Liver (tissue), 9 donors: ENCODE measurements around the gene LRRC45. TPM values are rescaled to one million over a fixed set of nuclear protein-coding genes. Genes with fewer than 3 reads are reported as not detected.

Experiments
- DNase-seq: peaks from one replicate; pipeline ENCODE4 v3.0.0-alpha.2; 2017; ENCODE audit warnings: low spot score
- H3K27ac ChIP-seq, 2 donors: one replicate each; pipeline ENCODE4 v1.7.0; 2013; ENCODE audit warnings: inconsistent platforms in 2 of 2, low read length in 2 of 2, control low read depth in 1 of 2, low read depth in 1 of 2, mild to moderate bottlenecking in 1 of 2
- H3K27me3 ChIP-seq, 4 donors: one replicate each; pipeline versions ENCODE4 v1.6.1 to v1.7.0; 2013; ENCODE audit warnings: low read length in 3 of 4, inconsistent platforms in 1 of 4, mild to moderate bottlenecking in 1 of 4, moderate library complexity in 1 of 4; ENCODE audit not compliant: control insufficient read depth in 4 of 4, insufficient read depth in 4 of 4
- H3K36me3 ChIP-seq, 4 donors: one replicate each; pipeline versions ENCODE4 v1.6.1 to v1.7.0; 2013; ENCODE audit warnings: low read length in 3 of 4, mild to moderate bottlenecking in 3 of 4, low read depth in 1 of 4, moderate library complexity in 1 of 4; ENCODE audit not compliant: control insufficient read depth in 4 of 4, insufficient read depth in 3 of 4
- H3K4me1 ChIP-seq, 4 donors: one replicate each; pipeline versions ENCODE4 v1.6.1 to v1.7.0; 2013; ENCODE audit warnings: low read length in 3 of 4, mild to moderate bottlenecking in 3 of 4, moderate library complexity in 1 of 4; ENCODE audit not compliant: control insufficient read depth in 4 of 4, insufficient read depth in 4 of 4
- H3K4me3 ChIP-seq, 3 donors: one replicate each; pipeline versions ENCODE4 v1.6.1 to v1.7.0; 2013; ENCODE audit warnings: low read length in 3 of 3, control low read depth in 1 of 3, low read depth in 1 of 3, mild to moderate bottlenecking in 1 of 3
- H3K9ac ChIP-seq, 2 donors: one replicate each; pipeline ENCODE4 v1.7.0; 2013; ENCODE audit warnings: low read length in 2 of 2, mild to moderate bottlenecking in 2 of 2, moderate library complexity in 2 of 2, control low read depth in 1 of 2, low read depth in 1 of 2
- H3K9me3 ChIP-seq, 4 donors: one replicate each; pipeline versions ENCODE4 v1.6.1 to v1.7.0; 2013; ENCODE audit warnings: low read length in 3 of 4; ENCODE audit not compliant: control insufficient read depth in 4 of 4
- ATF3 ChIP-seq: IDR thresholded peaks from 2 replicates; pipeline ENCODE4 v1.6.1; 2016; ENCODE audit warnings: antibody characterized with exemption
- CTCF ChIP-seq: fragments of 150-350 bp; IDR thresholded peaks from 2 replicates; pipeline ENCODE4 v1.5.1; 2017; ENCODE audit warnings: improper control_type of control experiment, low read depth, low read length; ENCODE audit not compliant: missing input control
- EGR1 ChIP-seq, 2 donors: IDR thresholded peaks; 2 replicates each; pipeline ENCODE4 v1.6.1; 2016 to 2018; ENCODE audit warnings: antibody characterized with exemption in 2 of 2, low read depth in 2 of 2
- FOXA1 ChIP-seq: IDR thresholded peaks from 2 replicates; pipeline ENCODE4 v1.6.1; 2016; ENCODE audit warnings: antibody characterized with exemption
- FOXA2 ChIP-seq: IDR thresholded peaks from 2 replicates; pipeline ENCODE4 v1.6.1; 2016; ENCODE audit warnings: antibody characterized with exemption
- GABPA ChIP-seq, 2 donors: IDR thresholded peaks in 1 of 2; conservative IDR thresholded peaks in 1 of 2; 2 replicates each; pipeline ENCODE4 v1.6.1; 2016; ENCODE audit warnings: antibody characterized with exemption in 2 of 2, mild to moderate bottlenecking in 1 of 2, moderate library complexity in 1 of 2
- HNF4A ChIP-seq, 2 donors: conservative IDR thresholded peaks; 2 replicates each; pipeline ENCODE4 v1.6.1; 2016; ENCODE audit warnings: antibody characterized with exemption in 2 of 2, mild to moderate bottlenecking in 2 of 2
- HNF4G ChIP-seq: IDR thresholded peaks from 2 replicates; pipeline ENCODE4 v1.6.1; 2016; ENCODE audit warnings: antibody characterized with exemption
- JUND ChIP-seq, 2 donors: IDR thresholded peaks; 2 replicates each; pipeline ENCODE4 v1.6.1; 2016; ENCODE audit warnings: antibody characterized with exemption in 2 of 2
- MAX ChIP-seq: IDR thresholded peaks from 2 replicates; pipeline ENCODE4 v1.6.1; 2016; ENCODE audit warnings: antibody characterized with exemption
- NR2F2 ChIP-seq: IDR thresholded peaks from 2 replicates; pipeline ENCODE4 v1.6.1; 2016; ENCODE audit warnings: antibody characterized with exemption
- RAD21 ChIP-seq, 2 donors: IDR thresholded peaks; 2 replicates each; pipeline ENCODE4 v1.6.1; 2016; ENCODE audit warnings: antibody characterized with exemption in 2 of 2, mild to moderate bottlenecking in 2 of 2
- REST ChIP-seq: IDR thresholded peaks from 2 replicates; pipeline ENCODE4 v1.6.1; 2016; ENCODE audit warnings: antibody characterized with exemption, mild to moderate bottlenecking
- RXRA ChIP-seq, 2 donors: IDR thresholded peaks; 2 replicates each; pipeline ENCODE4 v1.6.1; 2017 to 2018; ENCODE audit warnings: antibody characterized with exemption in 2 of 2, mild to moderate bottlenecking in 1 of 2
- SP1 ChIP-seq: IDR thresholded peaks from 2 replicates; pipeline ENCODE4 v1.6.1; 2018; ENCODE audit warnings: antibody characterized with exemption, mild to moderate bottlenecking
- TAF1 ChIP-seq: conservative IDR thresholded peaks from 2 replicates; pipeline ENCODE4 v1.6.1; 2016; ENCODE audit warnings: antibody characterized with exemption, mild to moderate bottlenecking
- YY1 ChIP-seq: IDR thresholded peaks from 2 replicates; pipeline ENCODE4 v1.6.1; 2016; ENCODE audit warnings: antibody characterized with exemption, mild to moderate bottlenecking
- WGBS: extraction: QIAGEN DNeasy Blood & Tissue Kit; methylation state at CpG from one replicate; pipeline ENCODE4 v1.1.7; 2013; 5-methylcytosine and 5-hydroxymethylcytosine counted together
- polyA plus RNA-seq, 2 donors: library from polyadenylated mRNA; stranded (reverse) in 1 of 2; unstranded in 1 of 2; fragments of 200-250 nt in 1 of 2; fragments of >200 nt in 1 of 2; fragmentation: Nextera tagmentation in 1 of 2; extraction: Ambion mirVana in 1 of 2; gene quantifications; one replicate each; pipeline versions ENCODE4 v1.2.1 to v1.2.3, GENCODE V29; 2013 to 2015
- total RNA-seq, 2 donors: library from RNA; depleted of rRNA; stranded (reverse); fragments of >200 nt; gene quantifications; one replicate each; pipeline ENCODE4 v1.2.3, GENCODE V29; 2014
- donor health status: healthy.
- donor health status: healthy.
- donor health status: healthy.
- donor health status: healthy.
- donor health status: healthy.

Gene LRRC45
- total and polyA plus RNA-seq, 4 donors: 4.0 to 14.1 (median 7.0) TPM

- TF ChIP-seq GABPA (IDR thresholded peaks at IDR 0.05 in 1 of 2, conservative IDR thresholded peaks at IDR 0.05 in 1 of 2): no peak
- TF ChIP-seq RAD21 (IDR thresholded peaks at IDR 0.05): no peak
Observed at GRCh38 chr17:82021900-82022309, 1.2 kb upstream of the LRRC45 start (continued).

- Histone ChIP-seq H3K27ac (peak within 1 kb of the TSS; percentile 60 to 61), H3K4me1 (peaks cover 18 to 68% (median 44%) of the 10 kb centered on the region in 4 donors), H3K9ac (peak within 1 kb of the TSS; percentile 67 to 70), H3K27me3 (no peaks in the 10 kb centered on the region), H3K9me3 (no peaks in the 10 kb centered on the region), H3K36me3 (no peaks in the 10 kb centered on the region), H3K4me3 (peak within 1 kb of the TSS; percentile 64 to 80 (median 67))
- no peak for TF ChIP-seq RXRA (IDR thresholded peaks at IDR 0.05)
- peak in 1 of 2 donors; percentile 73 for TF ChIP-seq GABPA (IDR thresholded peaks at IDR 0.05 in 1 of 2, conservative IDR thresholded peaks at IDR 0.05 in 1 of 2)
- TF ChIP-seq RAD21 (IDR thresholded peaks at IDR 0.05): no peak
- no peak for TF ChIP-seq EGR1 (IDR thresholded peaks at IDR 0.05; ENCODE audit: low read depth in 2 of 2)
- no peak for TF ChIP-seq SP1
- no peak for TF ChIP-seq CTCF
- TF ChIP-seq FOXA1: no peak
- TF ChIP-seq JUND (IDR thresholded peaks at IDR 0.05): no peak
- no peak for DNase-seq
- under 1% methylated on average over 64 of the region's 64 CpGs for WGBS
Observed at GRCh38 chr17:82022310-82022980, 660 bp upstream of the LRRC45 start, which contains the start of gene CENPX. Gene CENPX, minus strand, starts transcription at chr17:82022878. Its CDS starts 17 bp downstream, at chr17:82022861.

GRCh38 chr17:82023447-82024241 is 539 bp downstream of the LRRC45 start:
- TF ChIP-seq YY1 (no peak), JUND (IDR thresholded peaks at IDR 0.05) (no peak), RXRA (IDR thresholded peaks at IDR 0.05) (no peak), TAF1 (no peak), NR2F2 (no peak), FOXA2 (no peak), ATF3 (no peak), FOXA1 (no peak), HNF4G (no peak), GABPA (IDR thresholded peaks at IDR 0.05 in 1 of 2, conservative IDR thresholded peaks at IDR 0.05 in 1 of 2) (no peak), EGR1 (IDR thresholded peaks at IDR 0.05; ENCODE audit: low read depth in 2 of 2) (no peak), MAX (no peak), REST (no peak), SP1 (no peak), HNF4A (conservative IDR thresholded peaks at IDR 0.05) (no peak)
- Histone ChIP-seq H3K9ac (peak overlapping the region in 1 of 2 donors; percentile 8), H3K27me3 (no peaks in the 10 kb centered on the region), H3K9me3 (no peaks in the 10 kb centered on the region), H3K36me3 (no peaks in the 10 kb centered on the region), H3K27ac (no peak overlapping the region), H3K4me3 (peak overlapping the region; percentile 45 to 75 (median 54)), H3K4me1 (peaks cover 18 to 68% (median 44%) of the 10 kb centered on the region in 4 donors)
- peak; percentile 46 for DNase-seq
- 7% methylated on average over 55 of the region's 55 CpGs for WGBS
